Heart right ventricle (tissue), 16 donors: Measurements from ENCODE around the gene SLC12A3. TPM values are rescaled to one million over a fixed set of nuclear protein-coding genes. Genes with fewer than 3 reads are reported as not detected.
A peak's percentile ranks its signal among the peaks of the same experiment; 100 is the strongest.

ENCODE experiments used
- ATAC-seq, 8 donors: fragments of 200-7000 bp; cut with Tn5 transposase; one replicate each; pipeline ENCODE4 v1.9.1; 2020; ENCODE audit warnings: mild to moderate bottlenecking in 8 of 8, moderate library complexity in 8 of 8, moderate number of reproducible peaks in 1 of 8
- DNase-seq, 2 donors: peaks; one replicate each; pipeline ENCODE4 v3.0.0-alpha.2; 2020
- H3K27ac ChIP-seq, 10 donors: fragments of 200-600 bp; sonication (generic) in 2 of 10; one replicate each; pipeline versions ENCODE4 v1.5.0 to v1.8.0; 2020 to 2022; ENCODE audit warnings: mild to moderate bottlenecking in 3 of 10
- H3K27me3 ChIP-seq, 7 donors: fragments of 200-600 bp; one replicate each; pipeline ENCODE4 v1.8.0; 2021 to 2022; ENCODE audit warnings: mild to moderate bottlenecking in 2 of 7
- H3K36me3 ChIP-seq, 9 donors: fragments of 200-600 bp; sonication (generic) in 1 of 9; one replicate each; pipeline versions ENCODE4 v1.5.0 to v1.8.0; 2020 to 2022; ENCODE audit warnings: mild to moderate bottlenecking in 2 of 9
- H3K4me1 ChIP-seq, 9 donors: fragments of 200-600 bp; sonication (generic) in 1 of 9; one replicate each; pipeline versions ENCODE4 v1.5.0 to v1.8.0; 2020 to 2022; ENCODE audit warnings: mild to moderate bottlenecking in 4 of 9
- H3K4me3 ChIP-seq, 10 donors: fragments of 200-600 bp; sonication (generic) in 2 of 10; one replicate each; pipeline versions ENCODE4 v1.5.0 to v1.8.0; 2020 to 2022; ENCODE audit warnings: mild to moderate bottlenecking in 7 of 10, moderate library complexity in 2 of 10
- H3K9me3 ChIP-seq, 11 donors: fragments of 200-600 bp in 10 of 11; sonication (generic) in 2 of 11; one replicate each; pipeline versions ENCODE4 v1.5.0 to v1.8.0; 2013 to 2022; ENCODE audit warnings: mild to moderate bottlenecking in 2 of 11, control low read depth in 1 of 11, moderate library complexity in 1 of 11
- WGBS, 2 donors: extraction: QIAGEN DNeasy Blood & Tissue Kit; methylation state at CpG; one replicate each; pipeline ENCODE4 v1.1.7; 2013; ENCODE audit warnings: inconsistent platforms in 1 of 2; 5-methylcytosine and 5-hydroxymethylcytosine counted together
- intact Hi-C, 10 donors: fragments of 100-400 bp; cut with DNase I; formaldehyde crosslinking; loops; one replicate each; pipeline versions ENCODE4 v1.11.1 to v1.14.2; 2022
- polyA plus RNA-seq, 2 donors: library from polyadenylated mRNA; stranded (reverse); fragments of 200-250 nt; gene quantifications; one replicate each; pipeline ENCODE4 v1.2.3, GENCODE V29; 2013
- total RNA-seq, 10 donors: library from RNA; stranded (reverse); fragmentation: NEBNext Ultra II Directional in 3 of 10; extraction: Animal tissue kit (Norgen Biotek cat#: 25700) in 3 of 10; gene quantifications; one replicate each; pipeline versions ENCODE4 v1.2.1 to v1.2.4, GENCODE V29; 2021 to 2023
- TF ChIP-seq, protein P1 (sequence below), 9 donors: fragments of 200-600 bp; sonication (generic) in 2 of 9; IDR thresholded peaks; one replicate each; pipeline versions ENCODE4 v1.5.0 to v1.8.0; 2021 to 2022; ENCODE audit warnings: antibody characterized with exemption in 9 of 9, mild to moderate bottlenecking in 5 of 9, moderate library complexity in 1 of 9
- donor health status: Arrhythmogenic right ventricular cardiomyopathy.
- donor health status: ischemic (EF 13 %, LVEDD 7.1; RV severe dilation, severe dysfunction).
- donor health status: healthy with polysubstance abuse.
- donor health status: DM: no; HTN: yes; CAD: no.
- donor health status: DM: no; HTN: no; CAD: no.
- donor health status: ischemic (EF 25% LVEDD 6.9; RV normal size, moderate dysfunction).
- donor health status: ischemic (EF 25% LVEDD 5.7; RV mildly dilated, moderate dysfunction).
- donor health status: healthy.
- donor health status: DM: yes; HTN: yes; CAD: no.
- donor health status: Ischemic cardiomyopathy.
- donor health status: ischemic (EF 35%, LVEDD 5.7; RV mildly dilated, moderate dysfunction).
- donor health status: nonischemic (EF 11% LVEDD 7.7; RV severe dilation, severe dysfunction).
- donor health status: DM: yes; HTN: yes; CAD: no.
- donor health status: PGD.
- donor health status: ischemic (EF 29% LVEDD 5.4; RV normal size, mild dysfunction).
- donor health status: nonischemic (EF 23%, LVEDD 6.1; RV moderate dilation, normal function).

The SLC12A3 gene
- total and polyA plus RNA-seq, 12 donors = not detected

DNA sequence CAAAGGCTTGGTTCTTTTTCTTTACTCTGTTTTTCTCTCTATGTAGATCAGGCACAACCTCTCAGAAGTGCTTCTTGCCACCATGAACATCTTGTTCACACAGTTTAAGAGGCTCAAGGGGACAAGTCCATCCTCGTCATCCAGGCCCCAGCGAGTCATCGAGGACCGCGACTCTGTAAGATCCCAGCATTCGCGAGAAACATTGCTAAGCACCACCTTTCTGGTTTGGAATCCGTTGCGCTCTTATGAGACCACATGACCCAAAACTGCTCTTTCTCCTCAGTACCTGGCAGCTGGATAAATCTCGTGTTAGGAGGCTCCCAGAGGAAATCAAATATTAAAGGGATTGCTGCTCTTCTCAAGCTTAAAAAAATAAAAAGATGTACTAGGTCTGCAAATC is 23.3 kb upstream of the SLC12A3 start:
- ATAC-seq = no peak
- 93 to 96% methylated on average over 10 of the region's 10 CpGs for WGBS, 2 donors
- H3K9me3 ChIP-seq = no peaks in the 10 kb centered on the region
- peaks cover 0 to 2% (median 0%) of the 10 kb centered on the region in 9 donors for H3K4me1 ChIP-seq
- H3K36me3 ChIP-seq = peaks cover 0 to 92% (median 23%) of the 10 kb centered on the region in 9 donors
- no peaks in the 10 kb centered on the region for H3K27me3 ChIP-seq
- TF ChIP-seq, protein P1, sequence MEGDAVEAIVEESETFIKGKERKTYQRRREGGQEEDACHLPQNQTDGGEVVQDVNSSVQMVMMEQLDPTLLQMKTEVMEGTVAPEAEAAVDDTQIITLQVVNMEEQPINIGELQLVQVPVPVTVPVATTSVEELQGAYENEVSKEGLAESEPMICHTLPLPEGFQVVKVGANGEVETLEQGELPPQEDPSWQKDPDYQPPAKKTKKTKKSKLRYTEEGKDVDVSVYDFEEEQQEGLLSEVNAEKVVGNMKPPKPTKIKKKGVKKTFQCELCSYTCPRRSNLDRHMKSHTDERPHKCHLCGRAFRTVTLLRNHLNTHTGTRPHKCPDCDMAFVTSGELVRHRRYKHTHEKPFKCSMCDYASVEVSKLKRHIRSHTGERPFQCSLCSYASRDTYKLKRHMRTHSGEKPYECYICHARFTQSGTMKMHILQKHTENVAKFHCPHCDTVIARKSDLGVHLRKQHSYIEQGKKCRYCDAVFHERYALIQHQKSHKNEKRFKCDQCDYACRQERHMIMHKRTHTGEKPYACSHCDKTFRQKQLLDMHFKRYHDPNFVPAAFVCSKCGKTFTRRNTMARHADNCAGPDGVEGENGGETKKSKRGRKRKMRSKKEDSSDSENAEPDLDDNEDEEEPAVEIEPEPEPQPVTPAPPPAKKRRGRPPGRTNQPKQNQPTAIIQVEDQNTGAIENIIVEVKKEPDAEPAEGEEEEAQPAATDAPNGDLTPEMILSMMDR (IDR thresholded peaks at IDR 0.05) = no peak
- H3K4me3 ChIP-seq = no peak overlapping the region
- intact Hi-C loops = no loop called here
- DNase-seq = no peak
- H3K27ac ChIP-seq = no peak overlapping the region

DNA sequence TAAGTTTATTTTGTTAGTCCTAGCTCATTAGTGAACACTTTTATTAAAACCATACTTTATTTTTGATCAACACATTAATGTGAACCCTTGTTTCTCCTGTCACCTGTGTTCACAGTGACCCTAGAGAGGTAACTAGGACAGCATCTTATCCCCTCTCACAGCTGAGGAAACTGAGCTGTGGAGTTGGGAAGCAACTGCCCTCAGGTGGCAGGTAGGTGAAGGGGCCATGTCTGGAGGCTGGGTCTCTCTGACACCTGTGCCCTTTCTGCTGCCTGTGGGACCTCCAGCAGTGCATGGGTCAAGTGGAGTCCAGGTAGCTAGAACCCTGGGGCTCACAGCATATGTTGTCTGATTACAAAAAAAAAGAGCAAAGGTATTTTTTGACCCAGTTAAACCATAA is 22.9 kb upstream of the SLC12A3 start:
- DNase-seq (no peak), ATAC-seq (no peak)
- TF ChIP-seq, protein P1 (IDR thresholded peaks at IDR 0.05) = no peak
- Histone ChIP-seq H3K27ac (no peak overlapping the region), H3K9me3 (no peaks in the 10 kb centered on the region), H3K27me3 (no peaks in the 10 kb centered on the region), H3K36me3 (peaks cover 0 to 87% (median 23%) of the 10 kb centered on the region in 9 donors), H3K4me3 (no peak overlapping the region), H3K4me1 (peaks cover 0 to 5% (median 0%) of the 10 kb centered on the region in 9 donors)
- intact Hi-C loops = no loop called here

DNA sequence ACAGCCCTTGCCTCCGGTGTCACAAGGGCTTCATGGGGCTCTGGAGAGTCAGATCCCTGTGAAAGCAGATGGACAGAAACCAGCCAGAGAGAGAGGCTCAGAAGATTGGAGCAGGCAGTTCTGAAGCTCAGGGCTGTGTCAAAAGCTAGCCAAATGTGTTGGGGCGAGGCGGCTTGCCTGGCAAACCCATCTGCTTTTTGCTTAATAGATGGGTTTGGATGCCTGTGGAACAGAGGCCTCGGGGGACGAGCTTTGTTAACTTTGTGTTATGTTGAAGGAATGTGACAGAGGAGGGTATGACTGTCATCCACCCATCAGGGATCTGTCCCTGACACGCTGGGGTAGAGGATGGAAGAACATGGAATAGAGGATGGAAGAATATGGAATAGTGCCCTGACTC is 21.0 kb upstream of the SLC12A3 start:
- ATAC-seq (no peak), DNase-seq (no peak)
- WGBS, 2 donors = 94% methylated on average over 6 of the region's 6 CpGs
- TF ChIP-seq, protein P1 (IDR thresholded peaks at IDR 0.05) = no peak
- intact Hi-C loops = no loop called here
- Histone ChIP-seq H3K9me3 (no peaks in the 10 kb centered on the region), H3K27me3 (no peaks in the 10 kb centered on the region), H3K27ac (no peak overlapping the region), H3K4me3 (no peak overlapping the region), H3K4me1 (peaks cover 0 to 24% (median 18%) of the 10 kb centered on the region in 9 donors), H3K36me3 (peaks cover 0 to 68% (median 8%) of the 10 kb centered on the region in 9 donors)

DNA sequence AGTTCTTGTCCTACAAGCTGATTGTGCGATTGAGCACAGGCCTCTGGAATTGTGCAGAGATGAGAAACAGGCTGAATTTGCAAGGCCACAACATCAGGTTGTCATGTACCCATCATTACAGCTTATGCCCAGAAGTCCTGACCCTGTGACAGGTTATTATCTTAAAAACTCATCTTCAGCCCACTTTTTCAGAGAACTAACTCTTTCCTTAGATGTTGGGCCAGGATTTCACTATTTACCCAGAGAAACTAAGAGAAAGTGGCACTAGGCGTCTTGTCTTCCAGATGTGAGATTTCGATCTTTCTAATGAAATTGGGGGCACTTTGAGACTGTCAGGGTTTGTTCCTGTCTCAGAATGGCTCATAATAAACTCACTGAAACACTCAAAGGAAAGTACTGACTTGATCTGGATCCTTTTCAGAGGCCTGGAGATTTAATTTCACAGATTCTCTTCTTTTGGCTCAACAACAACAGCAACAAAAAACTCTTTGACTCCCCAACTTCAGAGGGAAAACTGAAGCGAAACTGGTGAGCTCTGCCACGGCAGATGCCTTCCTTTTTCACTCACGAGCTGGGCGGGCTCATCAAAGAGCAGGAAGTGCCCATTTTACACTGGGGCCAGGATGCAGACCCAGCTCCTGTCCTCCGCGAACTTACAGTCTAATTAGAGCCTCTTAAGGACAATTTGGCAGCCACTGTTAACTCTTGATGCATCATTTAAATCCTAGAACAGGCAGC is 17.7 kb upstream of the SLC12A3 start:
- Histone ChIP-seq H3K9me3 (no peaks in the 10 kb centered on the region), H3K27me3 (no peaks in the 10 kb centered on the region), H3K36me3 (peaks cover 0 to 35% (median 5%) of the 10 kb centered on the region in 9 donors), H3K4me1 (peaks cover 0 to 30% (median 21%) of the 10 kb centered on the region in 9 donors), H3K27ac (peak overlapping the region in 2 of 10 donors; percentile 34 to 38), H3K4me3 (no peak overlapping the region)
- intact Hi-C loops = no loop called here
- no peak for DNase-seq
- TF ChIP-seq, protein P1 (IDR thresholded peaks at IDR 0.05) = no peak
- peak in 1 of 8 donors; percentile 14 for ATAC-seq
- WGBS, 2 donors = 61 to 66% methylated on average over 9 of the region's 9 CpGs
